ENCODE data around the gene TSC1. TPM values are rescaled to one million over a fixed set of nuclear protein-coding genes. Genes with fewer than 3 reads are reported as not detected.

Gene TSC1
- total RNA-seq, 4 donors from 2014 or later, result 38.4 to 155 (median 81.6) TPM

DNA sequence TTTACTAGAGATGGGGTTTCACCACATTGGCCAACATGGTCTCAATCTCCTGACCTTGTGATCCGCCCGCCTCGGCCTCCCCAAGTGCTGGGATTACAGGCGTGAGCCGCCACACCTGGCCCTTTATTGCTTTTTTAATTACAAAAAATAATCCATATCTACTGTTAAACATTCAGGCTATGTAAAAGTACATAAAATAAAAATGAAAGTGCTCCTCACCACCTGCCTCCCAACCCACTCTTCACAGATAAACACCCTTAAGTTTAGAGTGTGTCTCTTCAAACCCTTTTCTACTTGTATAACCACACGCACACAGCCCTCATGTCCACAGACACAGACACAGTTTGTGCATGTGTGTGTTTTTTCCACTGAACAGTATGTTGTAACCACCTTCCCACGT, 16.7 kb downstream of the TSC1 start:
- DNase-seq, result no peak

DNA sequence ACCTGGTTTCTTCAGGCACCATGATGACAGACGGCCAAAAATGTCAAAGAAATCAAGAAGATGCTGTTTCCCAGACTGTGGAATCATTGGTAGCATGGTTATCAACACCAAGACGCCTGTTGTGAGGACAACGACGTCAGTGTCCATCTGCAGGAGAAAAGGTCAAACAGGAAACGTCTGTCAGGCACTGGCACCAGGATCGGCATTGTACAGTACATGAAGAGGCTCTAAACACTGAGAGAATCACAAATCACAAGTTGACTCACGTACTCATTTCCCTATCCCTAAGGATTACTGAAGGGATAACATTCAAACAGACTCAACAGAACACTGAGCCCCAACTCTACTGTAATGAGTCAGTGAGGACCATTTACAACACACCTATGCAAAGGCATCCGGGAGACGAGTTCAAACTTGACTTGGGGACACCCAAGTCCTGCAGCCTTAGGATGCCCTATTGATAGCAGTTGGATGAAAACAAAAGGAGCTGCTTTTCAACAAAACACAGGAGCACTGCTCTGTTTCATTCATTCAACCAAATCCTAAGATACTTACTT, 21.0 kb downstream of the TSC1 start:
- no peak overlapping the region for H3K4me3 ChIP-seq
- no peak for TF ChIP-seq POLR2A (IDR thresholded peaks at IDR 0.05)
- TF ChIP-seq, protein P1, sequence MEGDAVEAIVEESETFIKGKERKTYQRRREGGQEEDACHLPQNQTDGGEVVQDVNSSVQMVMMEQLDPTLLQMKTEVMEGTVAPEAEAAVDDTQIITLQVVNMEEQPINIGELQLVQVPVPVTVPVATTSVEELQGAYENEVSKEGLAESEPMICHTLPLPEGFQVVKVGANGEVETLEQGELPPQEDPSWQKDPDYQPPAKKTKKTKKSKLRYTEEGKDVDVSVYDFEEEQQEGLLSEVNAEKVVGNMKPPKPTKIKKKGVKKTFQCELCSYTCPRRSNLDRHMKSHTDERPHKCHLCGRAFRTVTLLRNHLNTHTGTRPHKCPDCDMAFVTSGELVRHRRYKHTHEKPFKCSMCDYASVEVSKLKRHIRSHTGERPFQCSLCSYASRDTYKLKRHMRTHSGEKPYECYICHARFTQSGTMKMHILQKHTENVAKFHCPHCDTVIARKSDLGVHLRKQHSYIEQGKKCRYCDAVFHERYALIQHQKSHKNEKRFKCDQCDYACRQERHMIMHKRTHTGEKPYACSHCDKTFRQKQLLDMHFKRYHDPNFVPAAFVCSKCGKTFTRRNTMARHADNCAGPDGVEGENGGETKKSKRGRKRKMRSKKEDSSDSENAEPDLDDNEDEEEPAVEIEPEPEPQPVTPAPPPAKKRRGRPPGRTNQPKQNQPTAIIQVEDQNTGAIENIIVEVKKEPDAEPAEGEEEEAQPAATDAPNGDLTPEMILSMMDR (IDR thresholded peaks at IDR 0.05), result no peak
- no peaks in the 10 kb centered on the region for H3K9me3 ChIP-seq
- H3K27ac ChIP-seq, result no peak overlapping the region
- no peak for DNase-seq
- H3K27me3 ChIP-seq, result no peaks in the 10 kb centered on the region
- no peaks in the 10 kb centered on the region for H3K4me1 ChIP-seq
- peaks cover 0 to 93% (median 4%) of the 10 kb centered on the region in 3 donors for H3K36me3 ChIP-seq

More for the DNA sequence above, 16.7 kb downstream of the TSC1 start:
- no peaks in the 10 kb centered on the region for H3K4me1 ChIP-seq
- H3K4me3 ChIP-seq, result no peak overlapping the region
- H3K27me3 ChIP-seq, result no peaks in the 10 kb centered on the region
- TF ChIP-seq, protein P1 (IDR thresholded peaks at IDR 0.05), result no peak
- TF ChIP-seq POLR2A (IDR thresholded peaks at IDR 0.05), result no peak
- no peak overlapping the region for H3K27ac ChIP-seq
- no peaks in the 10 kb centered on the region for H3K9me3 ChIP-seq
- H3K36me3 ChIP-seq, result peaks cover 0 to 62% (median 4%) of the 10 kb centered on the region in 3 donors

- no peak for TF ChIP-seq POLR2A (IDR thresholded peaks at IDR 0.05)
- TF ChIP-seq, protein P1 (IDR thresholded peaks at IDR 0.05), result no peak
- no peaks in the 10 kb centered on the region for H3K27me3 ChIP-seq
- DNase-seq, result no peak
- no peaks in the 10 kb centered on the region for H3K4me1 ChIP-seq
- H3K36me3 ChIP-seq, result peaks cover 0 to 84% (median 4%) of the 10 kb centered on the region in 3 donors
- H3K9me3 ChIP-seq, result no peaks in the 10 kb centered on the region
- H3K4me3 ChIP-seq, result no peak overlapping the region
- no peak overlapping the region for H3K27ac ChIP-seq
These were observed 24.7 kb downstream of the TSC1 start for GRCh38 chr9:132919614-132920268.

DNA sequence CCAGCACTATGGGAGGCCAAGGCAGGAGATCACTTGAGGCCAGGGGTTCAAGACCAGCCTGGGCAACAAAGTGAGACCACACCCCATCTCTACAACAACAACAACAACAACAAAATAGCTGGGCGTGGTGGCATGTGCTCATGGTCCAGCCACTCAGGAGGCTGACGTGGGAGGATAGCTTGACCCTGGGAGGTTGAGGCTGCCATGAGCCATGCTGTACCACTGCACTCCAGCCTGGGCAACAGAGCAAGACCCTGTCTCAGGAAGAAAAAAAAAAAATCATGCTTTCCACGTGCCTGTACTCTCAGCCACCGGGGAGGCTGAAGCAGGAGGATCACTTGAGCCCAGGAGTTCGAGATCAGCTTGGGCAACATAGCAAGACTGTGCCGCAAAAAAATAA, 29.5 kb downstream of the TSC1 start:
- no peak for DNase-seq
- Histone ChIP-seq H3K27me3 (no peaks in the 10 kb centered on the region), H3K36me3 (peaks cover 0 to 72% (median 0%) of the 10 kb centered on the region in 3 donors), H3K9me3 (no peaks in the 10 kb centered on the region), H3K4me3 (no peak overlapping the region), H3K27ac (no peak overlapping the region), H3K4me1 (no peaks in the 10 kb centered on the region)
- TF ChIP-seq, protein P1 (IDR thresholded peaks at IDR 0.05), result no peak
- no peak for TF ChIP-seq POLR2A (IDR thresholded peaks at IDR 0.05)

- H3K36me3 ChIP-seq, result peaks cover 0 to 74% (median 0%) of the 10 kb centered on the region in 3 donors
These were observed 32.3 kb downstream of the TSC1 start for GRCh38 chr9:132912131-132912530.

More at GRCh38 chr9:132912131-132912530, 32.3 kb downstream of the TSC1 start:
- no peak for DNase-seq
- Histone ChIP-seq H3K27me3 (no peaks in the 10 kb centered on the region), H3K4me3 (no peak overlapping the region), H3K4me1 (no peaks in the 10 kb centered on the region), H3K9me3 (no peaks in the 10 kb centered on the region), H3K27ac (no peak overlapping the region)
- TF ChIP-seq, protein P1 (IDR thresholded peaks at IDR 0.05), result no peak
- no peak for TF ChIP-seq POLR2A (IDR thresholded peaks at IDR 0.05)

All from Peyer's patch (tissue), 4 donors.